Activated B cell treated with CpG ODN at 0.5 μM for 24 hours (primary cell): ENCODE data around the gene SEC14L6. TPM values are rescaled to one million over a fixed set of nuclear protein-coding genes. Genes with fewer than 3 reads are reported as not detected.

Experiments
- ATAC-seq: fragments of 200-7000 bp; cut with Tn5 transposase; one replicate; pipeline ENCODE4 v1.10.0; 2021; ENCODE audit warnings: low read depth, mild to moderate bottlenecking, moderate library complexity
- CTCF ChIA-PET: fragments of 350-600 bp; sonication (Branson Sonifier 250); formaldehyde crosslinking; loops from one replicate; lab custom pipeline; 2021; ENCODE audit warnings: antibody characterized with exemption; lab: Charles Lee
- POLR2A ChIA-PET: fragments of 350-600 bp; sonication (Branson Sonifier 250); formaldehyde crosslinking; loops from one replicate; lab custom pipeline; 2021; ENCODE audit warnings: antibody characterized with exemption; lab: Charles Lee
- DNase-seq: peaks from one replicate; pipeline ENCODE4 v3.0.0; 2022
- H3K27ac Mint-ChIP-seq: one replicate; pipeline ENCODE4 v1.8.0; 2020; ENCODE audit warnings: mixed read lengths
- H3K27me3 Mint-ChIP-seq: one replicate; pipeline ENCODE4 v1.8.0; 2021; ENCODE audit warnings: mixed read lengths
- H3K36me3 Mint-ChIP-seq: one replicate; pipeline ENCODE4 v1.8.0; 2021; ENCODE audit warnings: low read depth, mixed read lengths
- H3K4me1 Mint-ChIP-seq: one replicate; pipeline ENCODE4 v1.8.0; 2021; ENCODE audit warnings: mixed read lengths
- H3K4me3 Mint-ChIP-seq: one replicate; pipeline ENCODE4 v1.8.0; 2020; ENCODE audit warnings: mild to moderate bottlenecking, mixed read lengths
- H3K9me3 Mint-ChIP-seq: one replicate; pipeline ENCODE4 v1.8.0; 2020; ENCODE audit warnings: mixed read lengths
- intact Hi-C: fragments of 100-400 bp; cut with micrococcal nuclease; formaldehyde crosslinking; loops from one replicate; pipeline ENCODE4 v1.15.1; 2024
- total RNA-seq: library from RNA; stranded (reverse); gene quantifications from 2 replicates; pipeline ENCODE4 v1.2.3, GENCODE V29; 2022
- TF ChIP-seq, protein P1 (sequence below): fragments of 200-600 bp; IDR thresholded peaks from one replicate; pipeline ENCODE4 v1.8.0; 2022; ENCODE audit warnings: antibody characterized with exemption, mild to moderate bottlenecking

The SEC14L6 gene
- total RNA-seq, 1 donor from 2014 or later, result not detected

DNA sequence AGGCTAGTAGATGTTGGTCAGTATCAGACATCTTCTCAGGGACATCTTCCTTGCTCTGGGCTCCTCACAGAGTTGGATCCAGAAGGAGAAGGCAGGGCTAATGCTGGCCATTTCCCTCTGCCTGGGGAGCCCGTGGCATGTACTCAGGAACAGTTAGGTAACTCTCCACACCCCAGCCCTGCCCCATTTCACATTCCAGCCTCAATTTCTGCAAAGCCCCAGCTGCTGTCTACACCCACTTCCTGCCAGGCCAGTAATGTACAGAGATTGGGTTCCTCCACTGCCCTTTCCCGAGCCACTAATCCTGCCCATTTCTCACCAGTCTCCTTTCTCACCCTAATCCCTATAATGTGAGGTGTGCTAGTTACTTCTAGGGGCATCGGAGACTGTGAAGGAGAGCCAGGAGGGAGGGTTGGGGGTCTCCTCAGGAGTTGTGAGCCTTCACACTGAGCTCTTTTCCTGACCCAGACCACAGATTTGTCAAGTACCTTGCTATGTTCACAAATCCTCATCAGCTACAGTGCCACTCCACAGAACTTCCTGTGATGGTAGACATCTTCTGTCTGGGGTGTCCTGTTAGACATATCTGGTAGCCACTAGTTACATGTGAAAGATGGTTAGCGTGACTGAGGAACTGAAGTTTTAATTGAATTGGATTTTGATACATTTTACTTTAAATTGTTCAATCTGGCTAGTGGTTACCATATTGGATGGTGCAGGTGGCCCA lies 73.4 kb downstream of the SEC14L6 start:
- TF ChIP-seq, protein P1, sequence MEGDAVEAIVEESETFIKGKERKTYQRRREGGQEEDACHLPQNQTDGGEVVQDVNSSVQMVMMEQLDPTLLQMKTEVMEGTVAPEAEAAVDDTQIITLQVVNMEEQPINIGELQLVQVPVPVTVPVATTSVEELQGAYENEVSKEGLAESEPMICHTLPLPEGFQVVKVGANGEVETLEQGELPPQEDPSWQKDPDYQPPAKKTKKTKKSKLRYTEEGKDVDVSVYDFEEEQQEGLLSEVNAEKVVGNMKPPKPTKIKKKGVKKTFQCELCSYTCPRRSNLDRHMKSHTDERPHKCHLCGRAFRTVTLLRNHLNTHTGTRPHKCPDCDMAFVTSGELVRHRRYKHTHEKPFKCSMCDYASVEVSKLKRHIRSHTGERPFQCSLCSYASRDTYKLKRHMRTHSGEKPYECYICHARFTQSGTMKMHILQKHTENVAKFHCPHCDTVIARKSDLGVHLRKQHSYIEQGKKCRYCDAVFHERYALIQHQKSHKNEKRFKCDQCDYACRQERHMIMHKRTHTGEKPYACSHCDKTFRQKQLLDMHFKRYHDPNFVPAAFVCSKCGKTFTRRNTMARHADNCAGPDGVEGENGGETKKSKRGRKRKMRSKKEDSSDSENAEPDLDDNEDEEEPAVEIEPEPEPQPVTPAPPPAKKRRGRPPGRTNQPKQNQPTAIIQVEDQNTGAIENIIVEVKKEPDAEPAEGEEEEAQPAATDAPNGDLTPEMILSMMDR, result no peak
- ATAC-seq, result no peak
- Mint-ChIP-seq H3K36me3 (no peaks in the 10 kb centered on the region), H3K4me1 (no peaks in the 10 kb centered on the region), H3K27ac (no peak overlapping the region), H3K9me3 (no peaks in the 10 kb centered on the region), H3K27me3 (peaks cover 19% of the 10 kb centered on the region), H3K4me3 (no peak overlapping the region)
- CTCF ChIA-PET, result no interaction called here
- POLR2A ChIA-PET, result no interaction called here
- intact Hi-C loops, result no loop called here
- DNase-seq, result no peak

Other genes with a start within 250 kb of the SEC14L6 start
- 20.1 and 20.4 TPM in 2 replicates for gene TBC1D10A, start 219.8 kb downstream of the SEC14L6 start, total RNA-seq
- 263 and 269 TPM in 2 replicates for gene SF3A1, start 189.8 kb downstream of the SEC14L6 start, total RNA-seq
- gene CCDC157, start 189.7 kb downstream of the SEC14L6 start, total RNA-seq, result 1.8 and 2.9 TPM in 2 replicates
- gene RNF215, start 159.3 kb downstream of the SEC14L6 start, total RNA-seq, result 8.6 and 8.8 TPM in 2 replicates
- 0.40 and 0.42 TPM in 2 replicates for gene SEC14L2, start 149.7 kb downstream of the SEC14L6 start, total RNA-seq
- 30.8 and 33.9 TPM in 2 replicates for gene MTFP1, start 121.0 kb downstream of the SEC14L6 start, total RNA-seq
- gene SEC14L3, start 74.7 kb downstream of the SEC14L6 start, total RNA-seq, result not detected in 2 replicates
- not detected in 2 replicates for gene SEC14L4, start 41.0 kb downstream of the SEC14L6 start, total RNA-seq
- gene GAL3ST1, start 27.9 kb upstream of the SEC14L6 start, total RNA-seq, result 0.27 TPM in 1 of 2 replicates, not detected in the other
- gene PES1, start 45.2 kb upstream of the SEC14L6 start, total RNA-seq, result 124 TPM in 2 replicates
- gene TCN2, start 60.4 kb upstream of the SEC14L6 start, total RNA-seq, result not detected in 2 replicates
- 1.8 TPM in 2 replicates for gene SLC35E4, start 89.0 kb upstream of the SEC14L6 start, total RNA-seq
- gene DUSP18, start 121.1 kb upstream of the SEC14L6 start, total RNA-seq, result 12.0 and 13.5 TPM in 2 replicates
- 0.35 and 0.56 TPM in 2 replicates for gene OSBP2, start 148.1 kb upstream of the SEC14L6 start, total RNA-seq